GM21360 (cell line): ENCODE measurements around the gene PARP12.

Experiments used
- ATAC-seq: cut with Tn5 transposase; IDR thresholded peaks from one replicate; pipeline ENCODE4 v1.9.1; 2021; ENCODE audit warnings: mild to moderate bottlenecking, moderate library complexity; ENCODE audit not compliant: unreplicated experiment

The PARP12 gene

DNA sequence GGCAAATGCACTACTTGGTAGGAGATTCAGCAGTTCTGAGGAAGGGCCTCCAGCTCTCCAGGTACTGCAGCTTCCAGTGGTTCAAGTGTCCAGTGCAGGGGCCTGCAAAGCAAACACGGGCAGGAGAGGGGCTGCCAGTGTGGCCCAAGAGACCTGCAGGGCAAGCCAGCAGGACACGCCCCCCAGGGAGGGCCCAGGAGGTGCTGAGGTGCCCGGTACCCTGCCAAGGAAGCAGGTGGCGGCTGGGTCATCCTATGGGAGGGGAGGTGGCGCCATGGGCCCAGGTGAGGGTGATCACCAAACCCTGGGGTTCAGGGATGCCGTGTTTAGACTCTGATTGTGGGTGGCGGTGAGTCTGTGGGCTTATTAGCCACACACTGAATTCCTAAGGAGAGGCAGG, 45.7 kb downstream of the PARP12 start:
- ATAC-seq: no peak

- no peak for ATAC-seq
Observed at GRCh38 chr7:140016540-140016939, 46.2 kb downstream of the PARP12 start.

- no peak for ATAC-seq
Observed at GRCh38 chr7:140015471-140015970, 47.2 kb downstream of the PARP12 start.

DNA sequence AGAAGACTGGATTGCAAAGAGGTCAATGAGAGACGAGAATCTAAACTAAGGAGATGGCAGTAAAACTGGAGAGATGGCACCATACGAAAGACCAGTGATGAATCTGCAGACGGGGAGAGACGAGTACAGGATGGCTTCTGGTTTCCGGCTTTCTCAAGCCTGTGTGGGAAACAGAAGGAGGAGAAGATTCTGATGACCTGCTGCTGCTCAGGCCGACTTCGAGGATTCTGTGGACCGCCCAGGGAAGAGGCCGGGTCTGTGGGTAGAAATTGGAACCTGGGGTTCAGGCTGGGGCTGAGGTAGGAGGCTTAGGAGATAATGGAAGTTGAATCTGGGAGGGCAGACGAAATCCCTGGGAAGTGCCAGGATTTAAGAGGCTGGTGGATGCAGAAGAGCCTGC, 48.6 kb downstream of the PARP12 start:
- no peak for ATAC-seq

GRCh38 chr7:140013676-140014075, 49.1 kb downstream of the PARP12 start:
- no peak for ATAC-seq

DNA sequence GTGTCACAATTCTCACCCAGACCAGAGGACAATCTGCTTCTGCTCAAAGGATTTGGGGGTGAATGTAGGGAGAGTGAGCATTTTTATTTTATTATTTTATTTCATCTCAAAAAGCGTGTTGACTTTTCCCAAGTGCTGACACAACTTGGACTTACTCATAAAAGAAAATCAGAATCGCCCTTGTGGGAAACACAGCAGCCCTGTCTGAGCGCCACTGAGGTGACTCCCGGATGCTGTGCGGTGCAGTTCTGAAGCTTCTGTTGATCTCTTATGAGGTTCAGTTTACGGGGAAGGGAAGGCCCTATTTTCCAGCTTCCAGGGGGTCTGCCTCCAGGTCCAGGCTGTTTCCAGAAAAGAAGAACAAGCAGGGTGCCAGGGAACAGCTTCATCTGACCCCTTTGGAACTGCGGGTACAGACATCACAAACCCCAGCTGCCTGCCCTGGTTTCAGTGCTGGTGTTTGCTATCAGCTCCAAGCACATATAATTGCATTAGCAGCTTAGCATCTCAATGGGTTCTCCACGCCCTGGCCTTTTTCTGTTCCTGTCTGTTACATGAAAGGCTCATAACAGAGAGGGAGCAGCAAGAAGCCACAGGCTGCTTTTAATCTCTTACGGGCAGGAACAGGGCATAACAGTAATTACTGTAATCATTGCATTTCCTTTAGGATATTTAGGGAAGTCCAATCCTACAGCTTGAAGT, 52.4 kb downstream of the PARP12 start:
- no peak for ATAC-seq

- no peak for ATAC-seq
Observed at GRCh38 chr7:140009735-140010134, 53.0 kb downstream of the PARP12 start.

DNA sequence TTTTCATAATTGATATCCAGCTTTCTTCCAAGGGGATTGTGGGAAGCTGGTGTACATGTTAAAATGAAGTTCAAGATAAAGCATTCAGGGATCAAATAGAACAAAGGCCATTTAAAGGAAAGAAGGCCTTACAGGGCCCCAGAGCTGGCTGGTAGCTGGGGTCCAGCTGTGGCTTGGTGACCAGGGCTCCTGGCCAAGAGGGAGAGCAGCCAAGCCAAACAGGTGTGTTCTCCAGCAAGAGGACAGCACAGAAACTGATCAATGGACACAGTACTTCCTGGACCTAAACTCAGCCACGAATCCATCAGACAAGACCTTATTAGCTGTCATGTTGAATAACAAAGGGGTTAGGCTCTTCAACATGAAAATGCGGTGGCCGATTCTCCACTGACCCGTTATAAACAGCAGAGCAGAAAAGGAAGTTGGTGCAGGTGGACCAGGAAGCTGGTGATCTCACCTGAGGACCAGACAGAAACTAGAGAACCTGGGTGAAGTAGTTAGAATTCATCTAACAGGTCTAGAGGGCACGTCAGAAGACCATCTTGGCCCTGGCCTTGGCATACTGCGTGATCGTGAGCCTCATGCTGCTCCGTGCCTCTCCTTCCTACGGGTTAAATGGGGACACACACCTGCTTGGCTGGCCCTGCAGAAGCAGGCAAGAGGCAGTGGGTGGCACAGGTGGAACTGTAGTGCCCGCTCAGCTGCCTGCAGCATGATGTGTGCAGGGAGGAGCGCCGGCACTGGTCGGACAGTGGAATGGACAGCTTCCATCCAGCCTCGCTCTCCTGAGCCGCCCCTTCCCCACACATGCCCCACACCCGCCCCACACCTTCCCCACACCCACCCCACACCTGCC, 53.8 kb downstream of the PARP12 start:
- no peak for ATAC-seq

- no peak for ATAC-seq
Observed at GRCh38 chr7:140007051-140007690, 55.6 kb downstream of the PARP12 start.

- ATAC-seq: no peak
Observed at GRCh38 chr7:140006600-140006999, 56.2 kb downstream of the PARP12 start.

GRCh38 chr7:140005754-140006503, 56.8 kb downstream of the PARP12 start:
- ATAC-seq: no peak

- ATAC-seq: no peak
Observed at GRCh38 chr7:140005341-140005740, 57.4 kb downstream of the PARP12 start.

DNA sequence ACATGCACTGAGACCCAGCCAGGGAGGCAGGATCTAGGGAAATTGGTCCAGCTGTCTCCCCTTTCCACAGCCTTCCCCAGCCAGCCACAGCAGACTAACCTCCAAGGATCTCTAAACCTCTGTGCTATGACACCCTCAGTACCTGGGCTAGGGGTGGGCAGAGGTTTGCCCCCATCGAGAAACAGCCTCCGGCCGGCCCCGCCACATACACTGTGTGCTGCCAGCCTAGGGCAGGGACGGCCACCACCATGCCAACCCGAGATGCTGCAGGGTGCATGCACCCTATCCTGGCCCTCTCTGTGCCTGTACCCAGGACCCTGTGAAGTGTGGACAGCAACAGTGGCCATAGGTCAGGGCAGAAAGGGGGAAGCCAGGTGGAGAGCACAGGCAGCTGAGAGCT, 58.1 kb downstream of the PARP12 start:
- no peak for ATAC-seq

- no peak for ATAC-seq
Observed at GRCh38 chr7:140003913-140004382, 58.8 kb downstream of the PARP12 start.

DNA sequence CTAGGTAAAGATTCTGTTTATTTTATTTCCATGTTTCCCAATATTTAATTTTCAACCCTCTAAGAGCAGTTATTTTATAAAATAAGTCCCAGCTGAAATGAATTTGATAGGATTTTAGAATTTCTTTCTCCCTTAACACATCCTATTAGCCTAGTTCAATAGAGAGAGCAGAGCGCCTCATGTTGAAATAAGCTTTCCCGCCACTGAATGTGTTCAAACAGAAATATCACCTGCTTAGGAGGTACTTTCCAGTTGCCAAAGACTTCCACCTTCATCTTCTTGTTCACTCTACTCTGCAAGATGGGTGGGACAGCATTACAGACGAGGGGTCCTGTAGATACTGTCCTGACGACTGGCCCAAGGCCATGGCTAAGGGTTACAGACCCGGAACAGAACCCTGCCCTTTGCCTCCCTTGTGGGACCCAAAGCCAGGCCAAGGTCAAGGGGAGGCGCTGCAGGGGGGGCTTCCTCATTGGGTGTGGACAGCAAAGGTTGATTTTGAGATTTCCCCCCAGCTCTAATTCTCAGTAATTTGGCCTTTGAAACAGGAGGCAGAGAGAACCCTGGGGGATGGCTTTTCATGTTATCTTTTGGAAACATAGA, 62.0 kb downstream of the PARP12 start:
- no peak for ATAC-seq

GRCh38 chr7:139999516-139999915, 63.2 kb downstream of the PARP12 start:
- no peak for ATAC-seq

DNA sequence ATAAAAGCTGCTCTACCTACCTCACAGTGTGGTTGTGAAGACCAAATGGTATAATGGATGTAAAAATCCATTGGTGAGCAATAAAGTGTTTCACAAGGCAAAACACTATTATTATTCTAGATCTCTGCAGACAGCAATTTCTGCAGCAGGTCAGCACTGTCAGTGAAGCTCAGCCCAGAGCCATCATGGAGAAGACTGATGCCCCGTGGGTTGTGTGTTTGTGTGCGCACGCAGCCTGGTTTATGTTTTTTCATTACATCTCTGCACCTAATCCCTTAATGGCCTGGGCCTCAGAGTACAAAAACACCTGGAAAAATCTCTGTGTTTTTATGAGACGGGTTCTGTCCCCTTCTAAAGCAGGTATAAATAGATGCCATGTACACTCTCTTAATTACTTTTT, 64.2 kb downstream of the PARP12 start:
- ATAC-seq: no peak

- no peak for ATAC-seq
Observed at GRCh38 chr7:139995017-139995915, 67.5 kb downstream of the PARP12 start.

- no peak for ATAC-seq
Observed at GRCh38 chr7:139994356-139994755, 68.4 kb downstream of the PARP12 start.
